ENCODE measurements around the gene SMG7.
A peak's percentile ranks its signal among the peaks of the same experiment; 100 is the strongest.

Gene SMG7

DNA sequence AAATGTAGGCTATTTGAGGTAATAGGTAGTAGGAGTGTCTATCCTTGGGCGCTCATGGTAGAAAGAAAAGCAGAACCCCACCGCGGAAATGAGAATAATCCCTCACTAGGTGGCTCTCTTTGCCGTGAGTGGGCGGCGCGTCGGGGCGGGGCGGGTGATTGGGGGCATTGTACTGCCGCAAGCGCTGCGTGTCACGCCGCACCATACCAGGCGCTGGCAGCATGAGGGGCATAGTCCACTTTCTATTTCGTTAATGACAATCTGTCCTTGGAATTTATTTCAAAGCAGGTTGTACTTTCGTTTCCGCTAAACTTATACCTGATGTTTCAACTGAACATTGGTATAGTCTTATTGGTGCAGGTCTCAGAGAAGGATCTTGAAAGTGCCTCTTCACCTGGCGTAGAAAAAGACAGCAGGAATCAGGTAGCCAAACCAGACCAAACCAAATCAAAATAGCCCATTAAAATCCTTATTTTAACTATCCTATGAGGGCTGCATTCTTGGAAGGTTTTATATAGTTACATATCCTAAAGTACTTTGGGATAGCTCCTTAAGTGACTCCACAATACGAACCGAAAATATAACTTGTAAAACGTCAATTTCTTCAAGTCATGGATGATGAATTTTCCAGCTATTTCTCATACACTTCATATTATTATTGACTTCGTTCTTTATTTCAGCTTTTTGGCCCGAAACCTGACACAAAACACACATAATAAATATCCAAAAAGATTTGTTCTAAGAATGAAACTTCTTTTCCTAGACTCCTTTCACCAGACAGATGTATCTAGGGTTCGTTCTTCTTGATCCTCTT, 1.9 kb upstream of the SMG7 start:
- Histone ChIP-seq H3K36me3 (no peaks in the 10 kb centered on the region), H3K27ac (peak overlapping the region; percentile 95), H3K9me3 (no peaks in the 10 kb centered on the region), H3K4me1 (ENCODE audit: control insufficient read depth in 1 of 2, insufficient read depth in 1 of 2, low read depth in 1 of 2, low read length in 1 of 2) (peaks cover 50 to 51% of the 10 kb centered on the region in 2 experiments), H3K4me3 (ENCODE audit: low read depth in 1 of 2, low read length in 1 of 2) (peak overlapping the region; percentile 95), H3K27me3 (no peaks in the 10 kb centered on the region)
- TF ChIP-seq, protein P1, sequence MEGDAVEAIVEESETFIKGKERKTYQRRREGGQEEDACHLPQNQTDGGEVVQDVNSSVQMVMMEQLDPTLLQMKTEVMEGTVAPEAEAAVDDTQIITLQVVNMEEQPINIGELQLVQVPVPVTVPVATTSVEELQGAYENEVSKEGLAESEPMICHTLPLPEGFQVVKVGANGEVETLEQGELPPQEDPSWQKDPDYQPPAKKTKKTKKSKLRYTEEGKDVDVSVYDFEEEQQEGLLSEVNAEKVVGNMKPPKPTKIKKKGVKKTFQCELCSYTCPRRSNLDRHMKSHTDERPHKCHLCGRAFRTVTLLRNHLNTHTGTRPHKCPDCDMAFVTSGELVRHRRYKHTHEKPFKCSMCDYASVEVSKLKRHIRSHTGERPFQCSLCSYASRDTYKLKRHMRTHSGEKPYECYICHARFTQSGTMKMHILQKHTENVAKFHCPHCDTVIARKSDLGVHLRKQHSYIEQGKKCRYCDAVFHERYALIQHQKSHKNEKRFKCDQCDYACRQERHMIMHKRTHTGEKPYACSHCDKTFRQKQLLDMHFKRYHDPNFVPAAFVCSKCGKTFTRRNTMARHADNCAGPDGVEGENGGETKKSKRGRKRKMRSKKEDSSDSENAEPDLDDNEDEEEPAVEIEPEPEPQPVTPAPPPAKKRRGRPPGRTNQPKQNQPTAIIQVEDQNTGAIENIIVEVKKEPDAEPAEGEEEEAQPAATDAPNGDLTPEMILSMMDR (IDR thresholded peaks at IDR 0.05): peak; percentile 59

DNA sequence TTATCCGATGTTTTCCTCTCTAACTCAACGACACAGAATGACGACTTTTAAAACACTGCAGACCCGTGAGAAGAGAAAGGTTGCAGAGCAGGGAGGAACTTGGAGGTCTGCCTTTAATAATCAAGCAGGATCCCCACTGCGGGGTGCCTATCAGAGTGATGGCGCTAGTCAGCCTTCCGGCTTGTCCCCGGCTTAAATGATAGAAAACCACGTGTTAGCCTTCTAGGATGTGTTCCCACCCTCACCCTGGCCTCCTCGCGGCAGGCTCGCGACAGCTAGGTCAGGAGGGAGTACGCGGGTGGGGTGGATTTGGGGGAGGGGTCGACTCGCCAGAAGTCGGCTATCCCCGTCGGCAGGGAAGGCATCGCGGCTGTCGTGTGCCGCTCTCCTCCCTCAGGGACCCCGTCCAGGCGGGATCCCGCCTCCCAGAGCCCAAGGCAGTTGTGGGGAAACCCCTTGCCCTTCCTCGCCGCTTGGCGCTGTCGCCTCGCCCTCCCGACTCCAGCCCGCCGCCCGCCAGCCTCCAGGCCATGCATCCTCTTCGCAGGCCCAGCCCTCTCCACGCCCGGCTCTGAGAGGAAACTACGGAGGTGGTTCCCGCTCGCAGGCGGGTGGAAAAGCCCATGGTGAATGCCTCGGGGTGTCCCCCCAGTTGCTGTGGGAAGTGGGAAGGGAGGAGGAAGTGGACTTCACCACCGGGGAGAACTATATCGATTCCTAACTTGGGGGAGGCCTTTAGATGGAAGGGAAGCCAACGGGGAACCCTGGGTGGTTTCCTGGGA, 1.1 kb upstream of the SMG7 start:
- H3K27ac ChIP-seq: peak overlapping the region; percentile 95
- no peaks in the 10 kb centered on the region for H3K27me3 ChIP-seq
- TF ChIP-seq, protein P1 (IDR thresholded peaks at IDR 0.05): no peak
- H3K36me3 ChIP-seq: no peaks in the 10 kb centered on the region
- H3K9me3 ChIP-seq: no peaks in the 10 kb centered on the region
- peaks cover 58 to 59% of the 10 kb centered on the region in 2 experiments for H3K4me1 ChIP-seq (ENCODE audit: control insufficient read depth in 1 of 2, insufficient read depth in 1 of 2, low read depth in 1 of 2, low read length in 1 of 2)
- H3K4me3 ChIP-seq (ENCODE audit: low read depth in 1 of 2, low read length in 1 of 2): peak overlapping the region; percentile 95

DNA sequence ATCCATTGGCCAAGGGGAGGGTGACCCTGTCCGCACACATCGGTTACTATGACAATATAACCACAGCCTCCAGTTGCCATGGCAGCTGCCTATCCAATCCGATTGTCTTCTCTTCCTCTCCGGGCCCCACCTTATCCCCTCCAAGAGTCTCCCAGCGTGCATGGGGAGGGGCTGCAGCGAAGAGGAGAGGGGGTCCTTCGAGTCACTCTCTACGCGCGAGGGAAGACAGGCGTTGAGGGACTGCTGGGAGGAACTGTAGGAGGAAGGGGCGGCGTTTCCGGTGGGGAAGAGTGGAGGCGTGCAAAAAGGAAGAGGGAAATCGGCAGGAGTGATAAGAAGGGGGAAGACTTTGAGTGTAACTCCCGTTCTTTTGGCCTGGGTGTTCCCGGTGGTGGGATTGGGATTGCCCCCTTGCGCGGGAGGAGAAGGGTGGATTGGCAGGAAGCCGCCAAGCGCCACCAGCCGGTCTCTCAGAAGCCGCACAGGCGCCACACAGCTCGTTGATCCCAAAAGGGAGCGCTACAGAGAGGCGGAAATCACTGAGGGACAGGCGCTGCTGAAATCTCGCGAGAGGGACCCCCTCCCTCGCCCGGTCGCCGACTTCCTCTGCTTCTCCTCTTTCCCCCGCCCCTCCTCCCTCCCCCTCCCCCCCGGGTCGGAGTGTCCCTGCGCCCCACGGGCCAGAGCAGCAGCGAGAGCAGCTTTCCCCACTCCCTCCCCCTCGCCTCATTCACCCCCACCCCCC, 384 bp upstream of the SMG7 start:
- no peaks in the 10 kb centered on the region for H3K9me3 ChIP-seq
- H3K27ac ChIP-seq: peak overlapping the region; percentile 95
- no peaks in the 10 kb centered on the region for H3K36me3 ChIP-seq
- peak overlapping the region; percentile 95 for H3K4me3 ChIP-seq (ENCODE audit: low read depth in 1 of 2, low read length in 1 of 2)
- TF ChIP-seq, protein P1 (IDR thresholded peaks at IDR 0.05): peak; percentile 36
- H3K4me1 ChIP-seq (ENCODE audit: control insufficient read depth in 1 of 2, insufficient read depth in 1 of 2, low read depth in 1 of 2, low read length in 1 of 2): peaks cover 59 to 60% of the 10 kb centered on the region in 2 experiments
- H3K27me3 ChIP-seq: no peaks in the 10 kb centered on the region

DNA sequence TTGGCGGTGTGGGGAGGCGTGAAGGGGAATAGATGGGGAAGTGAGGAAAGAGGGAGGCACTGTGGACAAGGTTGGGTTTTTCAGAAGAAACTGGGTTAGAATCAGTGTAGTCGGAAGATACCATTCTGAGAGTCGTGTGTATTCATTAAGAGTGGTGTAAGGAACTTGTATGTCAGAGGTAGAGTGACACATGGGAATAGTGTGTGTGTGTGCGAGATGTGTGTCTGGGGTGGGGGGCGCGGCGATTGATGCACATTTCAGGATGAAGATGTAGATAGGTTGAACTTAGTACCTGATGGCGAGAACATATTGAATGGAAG, 878 bp downstream of the SMG7 start:
- TF ChIP-seq, protein P1 (IDR thresholded peaks at IDR 0.05): no peak
- no peaks in the 10 kb centered on the region for H3K36me3 ChIP-seq
- peaks cover 65 to 69% of the 10 kb centered on the region in 2 experiments for H3K4me1 ChIP-seq (ENCODE audit: control insufficient read depth in 1 of 2, insufficient read depth in 1 of 2, low read depth in 1 of 2, low read length in 1 of 2)
- no peaks in the 10 kb centered on the region for H3K9me3 ChIP-seq
- peak overlapping the region; percentile 95 for H3K27ac ChIP-seq
- H3K4me3 ChIP-seq (ENCODE audit: low read depth in 1 of 2, low read length in 1 of 2): peak overlapping the region; percentile 95
- no peaks in the 10 kb centered on the region for H3K27me3 ChIP-seq

DNA sequence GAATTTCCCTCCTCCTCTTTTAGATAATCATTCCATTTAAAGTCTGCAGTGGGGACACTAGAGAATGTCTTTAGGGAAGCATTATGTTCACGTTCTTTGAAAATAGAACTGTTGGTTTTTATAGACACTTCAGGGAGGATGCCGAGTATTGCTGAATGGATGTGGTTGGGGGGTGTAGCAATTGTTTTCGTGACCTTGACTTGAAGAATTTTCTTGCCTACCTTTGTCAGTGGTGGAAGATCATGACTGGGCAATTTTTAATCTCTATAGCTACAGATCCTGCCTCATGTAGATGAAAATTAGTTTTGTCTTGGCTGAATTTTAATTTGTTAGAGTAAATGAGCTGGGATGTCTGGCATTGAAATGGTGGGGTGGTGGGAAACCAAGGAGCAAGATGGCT, 3.8 kb downstream of the SMG7 start:
- Histone ChIP-seq H3K9me3 (no peaks in the 10 kb centered on the region), H3K27ac (peak overlapping the region; percentile 55), H3K36me3 (no peaks in the 10 kb centered on the region), H3K4me3 (ENCODE audit: low read depth in 1 of 2, low read length in 1 of 2) (no peak overlapping the region), H3K4me1 (ENCODE audit: control insufficient read depth in 1 of 2, insufficient read depth in 1 of 2, low read depth in 1 of 2, low read length in 1 of 2) (peaks cover 66 to 81% of the 10 kb centered on the region in 2 experiments), H3K27me3 (no peaks in the 10 kb centered on the region)
- TF ChIP-seq, protein P1 (IDR thresholded peaks at IDR 0.05): no peak
